G401 (cell line): ENCODE results near the gene SENP2. TPM values are rescaled to one million over a fixed set of nuclear protein-coding genes. Genes with fewer than 3 reads are reported as not detected.
"Not testable (repeated sequence)": the region's sequence is repeated elsewhere in the genome, so short reads cannot be mapped to it uniquely, and the experiment has no call there.

Experiments
- DNase-seq: peaks from one replicate; pipeline ENCODE4 v3.0.0-alpha.2; 2015; ENCODE audit warnings: low spot score
- in situ Hi-C: cut with HindIII; loops from 2 replicates; pipeline ENCODE4 v1.10.0; 2016; ENCODE audit warnings: low sequenced_read_pairs, mixed read lengths
- total RNA-seq: library from RNA; depleted of rRNA; stranded (reverse); fragments of >200 nt; shearing (Covaris generic); gene quantifications from 2 replicates; pipeline ENCODE4 v1.2.3, GENCODE V29; 2014

Gene SENP2
- total RNA-seq, 1 experiment from 2014 or later = 25.4 TPM

- in situ Hi-C loops = no loop called here
- no peak for DNase-seq
These were observed 2.2 kb upstream of the SENP2 start for GRCh38 chr3:185583925-185584324.

- no peak for DNase-seq
These were observed 1.4 kb upstream of the SENP2 start for GRCh38 chr3:185584686-185585085.

GRCh38 chr3:185585518-185585858 is 607 bp upstream of the SENP2 start:
- in situ Hi-C loops = no loop called here
- DNase-seq = no peak

More at GRCh38 chr3:185584686-185585085, 1.4 kb upstream of the SENP2 start:
- in situ Hi-C loops = no loop called here

GRCh38 chr3:185586686-185587039 is 568 bp downstream of the SENP2 start:
- DNase-seq = no peak
- in situ Hi-C loops = no loop called here

GRCh38 chr3:185594073-185594472 is 8.0 kb downstream of the SENP2 start:
- no peak for DNase-seq
- in situ Hi-C loops = no loop called here

- in situ Hi-C loops = no loop called here
These were observed 9.4 kb downstream of the SENP2 start for GRCh38 chr3:185595526-185595925.

GRCh38 chr3:185605566-185605965 is 19.5 kb downstream of the SENP2 start:
- no peak for DNase-seq
- in situ Hi-C loops = no loop called here

More at GRCh38 chr3:185595526-185595925, 9.4 kb downstream of the SENP2 start:
- no peak for DNase-seq

GRCh38 chr3:185606196-185606595 is 20.1 kb downstream of the SENP2 start:
- no peak for DNase-seq
- in situ Hi-C loops = no loop called here

- DNase-seq = no peak
- in situ Hi-C loops = no loop called here
These were observed 26.9 kb downstream of the SENP2 start for GRCh38 chr3:185613016-185613415.

GRCh38 chr3:185623939-185624665 is 38.0 kb downstream of the SENP2 start:
- in situ Hi-C loops = no loop called here
- no peak for DNase-seq

GRCh38 chr3:185625784-185626183 is 39.7 kb downstream of the SENP2 start:
- in situ Hi-C loops = no loop called here
- no peak for DNase-seq

- DNase-seq = no peak
- in situ Hi-C loops = no loop called here
These were observed 43.6 kb downstream of the SENP2 start for GRCh38 chr3:185629554-185630181.

GRCh38 chr3:185630182-185630622 is 44.1 kb downstream of the SENP2 start:
- in situ Hi-C loops = no loop called here

GRCh38 chr3:185631108-185631507 is 45.0 kb downstream of the SENP2 start:
- no peak for DNase-seq
- in situ Hi-C loops = no loop called here

More at GRCh38 chr3:185630182-185630622, 44.1 kb downstream of the SENP2 start:
- peak; percentile 59 for DNase-seq

- in situ Hi-C loops = no loop called here
- no peak for DNase-seq
These were observed 45.6 kb downstream of the SENP2 start for GRCh38 chr3:185631508-185632206.

- in situ Hi-C loops = no loop called here
- no peak for DNase-seq
These were observed 46.9 kb downstream of the SENP2 start for GRCh38 chr3:185632996-185633395.

- in situ Hi-C loops = no loop called here
These were observed 51.3 kb downstream of the SENP2 start for GRCh38 chr3:185637388-185637787.

GRCh38 chr3:185638651-185639050 is 52.6 kb downstream of the SENP2 start:
- DNase-seq, in situ Hi-C loops: not testable (repeated sequence)

More at GRCh38 chr3:185637388-185637787, 51.3 kb downstream of the SENP2 start:
- DNase-seq = no peak

GRCh38 chr3:185639632-185640206 is 53.6 kb downstream of the SENP2 start:
- in situ Hi-C loops = no loop called here
- no peak for DNase-seq

GRCh38 chr3:185640308-185640707 is 54.2 kb downstream of the SENP2 start:
- in situ Hi-C loops = no loop called here
- no peak for DNase-seq
